Measurements from ENCODE around the gene MIEN1. TPM values are rescaled to one million over a fixed set of nuclear protein-coding genes. Genes with fewer than 3 reads are reported as not detected.
"Not testable (repeated sequence)": the region's sequence is repeated elsewhere in the genome, so short reads cannot be mapped to it uniquely, and the experiment has no call there.

Gene MIEN1
- total and polyA plus RNA-seq, 4 donors: 20.8 to 136 (median 58.3) TPM

- DNase-seq (no peak), ATAC-seq (ENCODE audit: insufficient read depth, low FRiP score) (no peak)
- TF ChIP-seq, protein P1, sequence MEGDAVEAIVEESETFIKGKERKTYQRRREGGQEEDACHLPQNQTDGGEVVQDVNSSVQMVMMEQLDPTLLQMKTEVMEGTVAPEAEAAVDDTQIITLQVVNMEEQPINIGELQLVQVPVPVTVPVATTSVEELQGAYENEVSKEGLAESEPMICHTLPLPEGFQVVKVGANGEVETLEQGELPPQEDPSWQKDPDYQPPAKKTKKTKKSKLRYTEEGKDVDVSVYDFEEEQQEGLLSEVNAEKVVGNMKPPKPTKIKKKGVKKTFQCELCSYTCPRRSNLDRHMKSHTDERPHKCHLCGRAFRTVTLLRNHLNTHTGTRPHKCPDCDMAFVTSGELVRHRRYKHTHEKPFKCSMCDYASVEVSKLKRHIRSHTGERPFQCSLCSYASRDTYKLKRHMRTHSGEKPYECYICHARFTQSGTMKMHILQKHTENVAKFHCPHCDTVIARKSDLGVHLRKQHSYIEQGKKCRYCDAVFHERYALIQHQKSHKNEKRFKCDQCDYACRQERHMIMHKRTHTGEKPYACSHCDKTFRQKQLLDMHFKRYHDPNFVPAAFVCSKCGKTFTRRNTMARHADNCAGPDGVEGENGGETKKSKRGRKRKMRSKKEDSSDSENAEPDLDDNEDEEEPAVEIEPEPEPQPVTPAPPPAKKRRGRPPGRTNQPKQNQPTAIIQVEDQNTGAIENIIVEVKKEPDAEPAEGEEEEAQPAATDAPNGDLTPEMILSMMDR (IDR thresholded peaks at IDR 0.05; ENCODE audit: control extremely low read depth, extremely low read depth): no peak
- H3K27ac ChIP-seq (ENCODE audit: low read depth in 1 of 2, low read length in 1 of 2): no peak overlapping the region
- H3K9ac ChIP-seq (ENCODE audit: insufficient read depth in 1 of 2, low read length in 2 of 2): no peak overlapping the region
- WGBS, 2 donors: 93 to 95% methylated on average over 10 of the region's 10 CpGs
- no peak overlapping the region for H3K4me3 ChIP-seq
- H3K27me3 ChIP-seq (ENCODE audit: control insufficient read depth in 3 of 3, insufficient read depth in 3 of 3, low read length in 2 of 3): no peaks in the 10 kb centered on the region
- H3K36me3 ChIP-seq (ENCODE audit: control insufficient read depth in 4 of 4, insufficient read depth in 4 of 4, low read length in 4 of 4): peaks cover 5 to 48% (median 39%) of the 10 kb centered on the region in 4 donors
- no peaks in the 10 kb centered on the region for H3K9me3 ChIP-seq (ENCODE audit: control insufficient read depth in 4 of 4, insufficient read depth in 3 of 4, low read length in 3 of 4)
- peaks cover 0 to 1% (median 0%) of the 10 kb centered on the region in 5 donors for H3K4me1 ChIP-seq (ENCODE audit: control insufficient read depth in 5 of 5, insufficient read depth in 5 of 5, low read length in 5 of 5)
Observed at GRCh38 chr17:39711851-39712250, 18.5 kb downstream of the MIEN1 start.

GRCh38 chr17:39711071-39711470, 19.3 kb downstream of the MIEN1 start:
- not testable (repeated sequence) for H3K9ac ChIP-seq (ENCODE audit: insufficient read depth in 1 of 2, low read length in 2 of 2)
- peaks cover under 1 to 47% (median 35%) of the 10 kb centered on the region in 4 donors for H3K36me3 ChIP-seq (ENCODE audit: control insufficient read depth in 4 of 4, insufficient read depth in 4 of 4, low read length in 4 of 4)

GRCh38 chr17:39709998-39710964, 20.1 kb downstream of the MIEN1 start:
- ATAC-seq (ENCODE audit: insufficient read depth, low FRiP score): no peak

More at GRCh38 chr17:39711071-39711470, 19.3 kb downstream of the MIEN1 start:
- H3K27ac ChIP-seq (ENCODE audit: low read depth in 1 of 2, low read length in 1 of 2); DNase-seq; ATAC-seq (ENCODE audit: insufficient read depth, low FRiP score); H3K9me3 ChIP-seq (ENCODE audit: control insufficient read depth in 4 of 4, insufficient read depth in 3 of 4, low read length in 3 of 4); H3K4me1 ChIP-seq (ENCODE audit: control insufficient read depth in 5 of 5, insufficient read depth in 5 of 5, low read length in 5 of 5); H3K27me3 ChIP-seq (ENCODE audit: control insufficient read depth in 3 of 3, insufficient read depth in 3 of 3, low read length in 2 of 3); H3K4me3 ChIP-seq: not testable (repeated sequence)
- 93 to 95% methylated on average over 11 of the region's 11 CpGs for WGBS, 2 donors

More at GRCh38 chr17:39709998-39710964, 20.1 kb downstream of the MIEN1 start:
- H3K4me3 ChIP-seq: no peak overlapping the region
- H3K9me3 ChIP-seq (ENCODE audit: control insufficient read depth in 4 of 4, insufficient read depth in 3 of 4, low read length in 3 of 4): no peaks in the 10 kb centered on the region
- TF ChIP-seq, protein P1 (IDR thresholded peaks at IDR 0.05; ENCODE audit: control extremely low read depth, extremely low read depth): no peak
- WGBS, 2 donors: 93 to 95% methylated on average over 18 to 20 of the region's 20 CpGs
- H3K36me3 ChIP-seq (ENCODE audit: control insufficient read depth in 4 of 4, insufficient read depth in 4 of 4, low read length in 4 of 4): peaks cover 0 to 39% (median 29%) of the 10 kb centered on the region in 4 donors
- no peak overlapping the region for H3K27ac ChIP-seq (ENCODE audit: low read depth in 1 of 2, low read length in 1 of 2)
- no peak overlapping the region for H3K9ac ChIP-seq (ENCODE audit: insufficient read depth in 1 of 2, low read length in 2 of 2)
- peaks cover 0 to 14% (median 6%) of the 10 kb centered on the region in 5 donors for H3K4me1 ChIP-seq (ENCODE audit: control insufficient read depth in 5 of 5, insufficient read depth in 5 of 5, low read length in 5 of 5)
- no peaks in the 10 kb centered on the region for H3K27me3 ChIP-seq (ENCODE audit: control insufficient read depth in 3 of 3, insufficient read depth in 3 of 3, low read length in 2 of 3)
- no peak for DNase-seq
